H9 (cell line): ENCODE data around the gene PAQR5. TPM values are rescaled to one million over a fixed set of nuclear protein-coding genes. Genes with fewer than 3 reads are reported as not detected.
A peak's percentile ranks its signal among the peaks of the same experiment; 100 is the strongest.

Experiments used
- DNase-seq: peaks from one replicate; pipeline ENCODE4 v3.0.0-alpha.2; 2017
- H2AFZ ChIP-seq: one replicate; pipeline ENCODE4 v1.6.1; 2013; ENCODE audit warnings: mild to moderate bottlenecking, low read length, control low read depth, moderate library complexity
- H2AK5ac ChIP-seq: 2 replicates; pipeline ENCODE4 v1.6.1; 2013; ENCODE audit warnings: low read length, control low read depth, mixed read lengths; ENCODE audit not compliant: insufficient read length
- H2BK120ac ChIP-seq: one replicate; pipeline ENCODE4 v1.6.1; 2013; ENCODE audit warnings: low read depth, mild to moderate bottlenecking, low read length, control low read depth, inconsistent platforms; ENCODE audit not compliant: poor library complexity, severe bottlenecking
- H2BK12ac ChIP-seq: 2 replicates; pipeline ENCODE4 v1.6.1; 2013; ENCODE audit warnings: low read length, control low read depth, mixed read lengths, low read depth; ENCODE audit not compliant: insufficient read length
- H2BK15ac ChIP-seq: 2 replicates; pipeline ENCODE4 v1.6.1; 2013; ENCODE audit warnings: low read depth, low read length, control low read depth
- H2BK20ac ChIP-seq: one replicate; pipeline ENCODE4 v1.6.1; 2013; ENCODE audit warnings: low read depth, mild to moderate bottlenecking, low read length, control low read depth, inconsistent platforms; ENCODE audit not compliant: poor library complexity, severe bottlenecking
- H2BK5ac ChIP-seq: 2 replicates; pipeline ENCODE4 v1.6.1; 2013; ENCODE audit warnings: low read length, control low read depth, mixed read lengths; ENCODE audit not compliant: insufficient read length
- H3K14ac ChIP-seq: 2 replicates; pipeline ENCODE4 v1.6.1; 2013; ENCODE audit warnings: low read length, control low read depth; ENCODE audit not compliant: insufficient read depth
- H3K18ac ChIP-seq: 2 replicates; pipeline ENCODE4 v1.6.1; 2013; ENCODE audit warnings: low read depth, mild to moderate bottlenecking, mixed read lengths, low read length, control low read depth; ENCODE audit not compliant: insufficient read length
- H3K23ac ChIP-seq: 2 replicates; pipeline ENCODE4 v1.6.1; 2013; ENCODE audit warnings: low read length, control low read depth, mixed read lengths, low read depth; ENCODE audit not compliant: insufficient read length
- H3K23me2 ChIP-seq: 2 replicates; pipeline ENCODE4 v1.6.1; 2013; ENCODE audit warnings: low read depth, mild to moderate bottlenecking, mixed read lengths, low read length, control low read depth; ENCODE audit not compliant: insufficient read length, poor library complexity, severe bottlenecking
- H3K27ac ChIP-seq: 2 replicates; pipeline ENCODE4 v1.5.1; 2013; ENCODE audit warnings: low read length, control low read depth, mixed read lengths, low read depth; ENCODE audit not compliant: insufficient read length
- H3K27me3 ChIP-seq: 2 replicates; pipeline ENCODE4 v1.6.1; 2013; ENCODE audit warnings: low read length, control low read depth, inconsistent platforms; ENCODE audit not compliant: insufficient read depth
- H3K4ac ChIP-seq: 2 replicates; pipeline ENCODE4 v1.6.1; 2013; ENCODE audit warnings: low read depth, mild to moderate bottlenecking, control low read depth, inconsistent platforms, low read length, moderate library complexity
- H3K4me1 ChIP-seq: 2 replicates; pipeline ENCODE4 v1.6.1; 2013; ENCODE audit warnings: low read length, control low read depth, inconsistent platforms; ENCODE audit not compliant: insufficient read depth
- H3K4me2 ChIP-seq: 2 replicates; pipeline ENCODE4 v1.6.1; 2013; ENCODE audit warnings: low read length, control low read depth, mixed read lengths; ENCODE audit not compliant: insufficient read length, insufficient read depth
- H3K56ac ChIP-seq: 2 replicates; pipeline ENCODE4 v1.6.1; 2013; ENCODE audit warnings: low read depth, mild to moderate bottlenecking, mixed read lengths, low read length, control low read depth; ENCODE audit not compliant: insufficient read length
- H3K79me1 ChIP-seq: 2 replicates; pipeline ENCODE4 v1.6.1; 2013; ENCODE audit warnings: low read depth, mild to moderate bottlenecking, moderate library complexity, low read length, control low read depth, inconsistent platforms; ENCODE audit not compliant: insufficient read depth, poor library complexity, severe bottlenecking
- H3K79me2 ChIP-seq: 2 replicates; pipeline ENCODE4 v1.6.1; 2013; ENCODE audit warnings: low read length, control low read depth, inconsistent platforms; ENCODE audit not compliant: insufficient read depth
- H3K9ac ChIP-seq: 2 replicates; pipeline ENCODE4 v1.6.1; 2013; ENCODE audit warnings: low read length, control low read depth, mixed read lengths; ENCODE audit not compliant: insufficient read length; ENCODE audit errors: extremely low read depth
- H3K9me3 ChIP-seq: one replicate; pipeline ENCODE4 v1.6.1; 2013; ENCODE audit warnings: low read depth, low read length, inconsistent platforms; ENCODE audit not compliant: control insufficient read depth
- H3T11ph ChIP-seq: one replicate; pipeline ENCODE4 v1.6.1; 2013; ENCODE audit warnings: mild to moderate bottlenecking, low read length, control low read depth, inconsistent platforms
- H4K20me1 ChIP-seq: one replicate; pipeline ENCODE4 v1.6.1; 2013; ENCODE audit not compliant: control insufficient read depth, insufficient read length, insufficient read depth
- H4K5ac ChIP-seq: 2 replicates; pipeline ENCODE4 v1.6.1; 2013; ENCODE audit warnings: low read depth, mild to moderate bottlenecking, mixed read lengths, low read length, control low read depth; ENCODE audit not compliant: insufficient read length
- H4K8ac ChIP-seq: replicated peaks from 2 replicates; pipeline ENCODE4 v1.6.1; 2013; ENCODE audit warnings: low read length, control low read depth, mixed read lengths, low read depth; ENCODE audit not compliant: insufficient read length
- H4K91ac ChIP-seq: 2 replicates; pipeline ENCODE4 v1.6.1; 2013; ENCODE audit warnings: low read depth, mild to moderate bottlenecking, moderate library complexity, mixed read lengths, low read length, control low read depth; ENCODE audit not compliant: insufficient read length
- H3K27ac Mint-ChIP-seq, 3 experiments: 2 replicates in 2 of 3; 3 replicates in 1 of 3; pipeline ENCODE4 v1.8.0; 2020 to 2021; ENCODE audit warnings: mixed read lengths in 3 of 3, mild to moderate bottlenecking in 1 of 3, moderate library complexity in 1 of 3
- H3K27me3 Mint-ChIP-seq: 2 replicates; pipeline ENCODE4 v1.8.0; 2021; ENCODE audit warnings: low read depth, mild to moderate bottlenecking, moderate library complexity, mixed read lengths
- H3K36me3 Mint-ChIP-seq, 3 experiments: 2 replicates in 2 of 3; 3 replicates in 1 of 3; pipeline ENCODE4 v1.8.0; 2020 to 2021; ENCODE audit warnings: low read depth in 3 of 3, mixed read lengths in 3 of 3; ENCODE audit not compliant: insufficient read depth in 1 of 3
- H3K4me1 Mint-ChIP-seq, 2 experiments: 2 replicates each; pipeline ENCODE4 v1.8.0; 2020; ENCODE audit warnings: mixed read lengths in 2 of 2
- H3K4me3 Mint-ChIP-seq, 2 experiments: 2 replicates in 1 of 2; 3 replicates in 1 of 2; pipeline ENCODE4 v1.8.0; 2020 to 2021; ENCODE audit warnings: mild to moderate bottlenecking in 2 of 2, mixed read lengths in 2 of 2, moderate library complexity in 1 of 2
- H3K9me3 Mint-ChIP-seq, 2 experiments: 2 replicates in 1 of 2; 3 replicates in 1 of 2; pipeline ENCODE4 v1.8.0; 2020; ENCODE audit warnings: mild to moderate bottlenecking in 2 of 2, mixed read lengths in 2 of 2, moderate library complexity in 1 of 2
- CTCF ChIP-seq: fragments of 200-600 bp; sonication (generic); conservative IDR thresholded peaks from 3 replicates; pipeline ENCODE4 v1.8.0; 2021; ENCODE audit warnings: antibody characterized with exemption, mild to moderate bottlenecking
- WGBS: extraction: QIAGEN DNeasy Blood & Tissue Kit; methylation state at CpG from one replicate; pipeline ENCODE4 v1.1.7; 2013; ENCODE audit warnings: missing lambda C conversion rate, low lambda C conversion rate, mixed read lengths; ENCODE audit not compliant: insufficient read length; ENCODE audit errors: extremely low coverage; 5-methylcytosine and 5-hydroxymethylcytosine counted together
- total RNA-seq: library from RNA; stranded (reverse); gene quantifications from 2 replicates; pipeline ENCODE4 v1.2.1, GENCODE V29; 2021

Gene PAQR5
- total RNA-seq, 1 experiment from 2014 or later: 1.6 TPM

GRCh38 chr15:69303337-69304181 is 4.8 kb downstream of the PAQR5 start:
- Histone ChIP-seq H3K56ac (no peak overlapping the region), H4K20me1 (no peaks in the 10 kb centered on the region), H3K23ac (no peak overlapping the region), H2BK20ac (no peak overlapping the region), H3K9ac (no peak overlapping the region), H3K79me2 (no peaks in the 10 kb centered on the region), H2BK15ac (no peak overlapping the region), H3K4ac (no peak overlapping the region), H2AK5ac (no peak overlapping the region), H3K79me1 (no peaks in the 10 kb centered on the region), H3T11ph (no peak overlapping the region), H3K4me2 (no peak overlapping the region), H3K4me1 (peaks cover 6% of the 10 kb centered on the region; the same call in 1 of the 2 replicates), H3K27ac (no peak overlapping the region), H3K18ac (no peak overlapping the region), H4K5ac (no peak overlapping the region), H2BK12ac (no peak overlapping the region), H3K9me3 (no peaks in the 10 kb centered on the region), H4K91ac (no peak overlapping the region), H3K27me3 (peaks cover 3% of the 10 kb centered on the region; the same call in 1 of the 2 replicates), H2BK5ac (no peak overlapping the region), H4K8ac (no peak overlapping the region), H3K14ac (no peak overlapping the region), H2BK120ac (no peak overlapping the region), H2AFZ (no peak overlapping the region), H3K23me2 (peaks cover 6% of the 10 kb centered on the region)
- Mint-ChIP-seq H3K27ac (peak overlapping the region in 1 of 3 experiments; percentile 43; a peak in 1 of 7 replicates), H3K4me1 (peaks cover 16 to 28% of the 10 kb centered on the region in 2 experiments), H3K36me3 (peaks cover 0 to 13% (median 8%) of the 10 kb centered on the region in 3 experiments; a peak in 6 of 7 replicates), H3K9me3 (peaks cover 0 to 3% of the 10 kb centered on the region in 2 experiments; a peak in 2 of 5 replicates), H3K27me3 (peaks cover 40% of the 10 kb centered on the region), H3K4me3 (no peak overlapping the region)
- TF ChIP-seq CTCF: peak; percentile 65
- no CpG with 5 or more reads among the region's 6 CpGs for WGBS
- DNase-seq: no peak
